Measurements from ENCODE around the gene EVC2.

EVC2 gene

DNA sequence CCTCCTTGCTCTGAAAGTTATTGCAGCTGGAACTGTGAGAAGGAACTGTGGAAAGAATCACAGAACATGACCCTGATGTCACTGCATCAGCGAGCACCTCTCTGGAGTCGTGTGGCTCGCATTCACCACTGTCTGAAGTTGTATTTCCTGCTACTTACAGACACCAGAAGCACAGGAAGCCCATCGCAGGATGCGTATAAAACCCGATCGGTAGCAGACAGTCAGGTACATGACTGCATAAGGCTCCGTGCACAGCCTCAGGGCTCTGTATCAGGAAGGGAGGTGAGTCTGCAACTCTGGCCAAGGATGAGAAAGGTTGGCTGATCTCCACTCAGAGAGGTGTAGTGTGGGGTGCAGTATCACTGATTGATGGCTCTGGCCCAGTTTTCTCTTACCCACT is 134.4 kb downstream of the EVC2 start:
- no peaks in the 10 kb centered on the region for H3K4me1 Mint-ChIP-seq
- ATAC-seq (replicated peaks), result no peak
- H3K9me3 Mint-ChIP-seq, result peaks cover 2 to 5% of the 10 kb centered on the region in 2 donors
- no peak overlapping the region for H3K27ac Mint-ChIP-seq
- H3K4me3 Mint-ChIP-seq, result no peak overlapping the region
- no peak for DNase-seq
- H3K36me3 Mint-ChIP-seq, result no peaks in the 10 kb centered on the region
- H3K27me3 Mint-ChIP-seq, result no peaks in the 10 kb centered on the region

- no peaks in the 10 kb centered on the region for H3K27me3 Mint-ChIP-seq
- H3K4me3 Mint-ChIP-seq, result no peak overlapping the region
- no peak for DNase-seq
- no peak overlapping the region for H3K27ac Mint-ChIP-seq
- no peaks in the 10 kb centered on the region for H3K36me3 Mint-ChIP-seq
- peaks cover 0 to 2% of the 10 kb centered on the region in 2 donors for H3K9me3 Mint-ChIP-seq
- no peaks in the 10 kb centered on the region for H3K4me1 Mint-ChIP-seq
- no peak for ATAC-seq (replicated peaks)
Measured at GRCh38 chr4:5572751-5573150, 135.6 kb downstream of the EVC2 start.

DNA sequence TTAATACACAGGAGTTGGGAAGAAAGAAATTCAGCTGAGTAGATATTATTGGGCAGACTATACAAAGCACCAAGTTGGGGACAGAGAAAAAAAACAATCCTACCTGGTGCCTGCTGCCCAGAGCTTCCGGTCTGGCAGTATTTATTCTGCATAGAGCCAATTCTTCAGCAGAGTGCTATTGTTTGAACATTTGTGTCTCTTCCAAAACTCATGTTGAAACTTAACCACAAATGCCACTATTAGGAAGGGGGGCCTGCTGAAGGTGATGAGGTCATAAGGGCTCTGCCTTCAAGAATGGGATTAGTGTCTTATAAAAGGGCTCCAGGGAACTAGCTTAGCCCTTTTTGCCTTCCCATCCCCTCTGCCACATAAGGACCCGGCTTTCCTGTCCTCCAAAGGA is 136.2 kb downstream of the EVC2 start:
- Mint-ChIP-seq H3K27ac (no peak overlapping the region), H3K9me3 (peaks cover 0 to 2% of the 10 kb centered on the region in 2 donors), H3K4me1 (no peaks in the 10 kb centered on the region), H3K27me3 (no peaks in the 10 kb centered on the region), H3K36me3 (no peaks in the 10 kb centered on the region), H3K4me3 (no peak overlapping the region)
- DNase-seq (no peak), ATAC-seq (replicated peaks) (no peak)

- no peaks in the 10 kb centered on the region for H3K27me3 Mint-ChIP-seq
- H3K4me3 Mint-ChIP-seq, result no peak overlapping the region
Measured at GRCh38 chr4:5571646-5572045, 136.7 kb downstream of the EVC2 start.

DNA sequence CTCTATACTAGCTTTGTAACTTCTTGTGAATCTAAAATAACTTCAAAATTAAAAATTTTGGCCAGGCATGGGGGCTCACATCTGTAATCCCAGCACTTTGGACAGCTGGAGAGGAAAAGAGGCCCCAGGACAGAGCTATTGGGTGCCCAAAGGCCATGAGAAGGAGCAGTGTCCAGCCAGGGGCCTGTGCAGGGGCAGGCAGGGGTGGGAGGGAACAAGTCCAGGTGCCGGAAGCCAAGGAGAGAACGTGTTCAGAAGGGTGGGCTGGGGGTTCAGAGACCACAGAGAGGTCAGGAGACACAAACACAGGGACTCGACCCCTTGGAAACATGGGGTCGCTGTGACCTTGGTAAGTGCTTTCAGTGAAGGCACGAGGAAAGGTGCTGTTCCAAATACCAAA is 138.9 kb downstream of the EVC2 start:
- H3K27ac Mint-ChIP-seq, result no peak overlapping the region
- no peak for ATAC-seq (replicated peaks)
- H3K9me3 Mint-ChIP-seq, result peaks cover 0 to 2% of the 10 kb centered on the region in 2 donors
- no peaks in the 10 kb centered on the region for H3K27me3 Mint-ChIP-seq
- no peaks in the 10 kb centered on the region for H3K4me1 Mint-ChIP-seq
- DNase-seq, result no peak
- H3K36me3 Mint-ChIP-seq, result no peaks in the 10 kb centered on the region
- H3K4me3 Mint-ChIP-seq, result no peak overlapping the region

More at GRCh38 chr4:5571646-5572045, 136.7 kb downstream of the EVC2 start:
- DNase-seq (no peak), ATAC-seq (replicated peaks) (no peak)
- Mint-ChIP-seq H3K36me3 (no peaks in the 10 kb centered on the region), H3K27ac (no peak overlapping the region), H3K9me3 (peaks cover 0 to 2% of the 10 kb centered on the region in 2 donors), H3K4me1 (no peaks in the 10 kb centered on the region)

DNA sequence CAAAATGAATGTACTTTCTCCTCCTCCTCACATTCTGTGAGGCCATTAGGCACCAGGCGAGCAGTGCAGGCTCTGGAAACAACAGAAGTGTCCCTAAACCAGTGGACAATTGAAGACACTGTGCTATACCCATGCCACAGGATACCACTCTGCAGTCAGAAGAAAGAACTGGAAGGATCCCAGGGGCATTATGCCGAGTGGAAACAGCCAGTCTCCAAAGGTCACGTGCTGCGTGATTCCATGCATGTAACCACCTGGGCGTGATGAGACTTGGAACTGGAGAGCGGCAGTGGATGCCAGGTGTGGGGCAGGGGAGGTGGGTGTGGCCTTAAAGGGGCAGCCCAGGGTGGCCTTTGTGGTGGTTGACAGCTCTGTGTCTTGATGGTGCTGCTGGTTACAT is 139.4 kb downstream of the EVC2 start:
- Mint-ChIP-seq H3K27ac (no peak overlapping the region), H3K9me3 (peaks cover 0 to 2% of the 10 kb centered on the region in 2 donors), H3K4me1 (no peaks in the 10 kb centered on the region), H3K4me3 (no peak overlapping the region), H3K36me3 (no peaks in the 10 kb centered on the region), H3K27me3 (no peaks in the 10 kb centered on the region)
- ATAC-seq (replicated peaks), result no peak
- DNase-seq, result no peak

GRCh38 chr4:5568336-5568735 is 140.0 kb downstream of the EVC2 start:
- no peak for DNase-seq
- ATAC-seq (replicated peaks), result no peak
- Mint-ChIP-seq H3K27ac (no peak overlapping the region), H3K9me3 (peaks cover 0 to 2% of the 10 kb centered on the region in 2 donors), H3K27me3 (no peaks in the 10 kb centered on the region), H3K4me1 (no peaks in the 10 kb centered on the region), H3K36me3 (no peaks in the 10 kb centered on the region), H3K4me3 (no peak overlapping the region)

GRCh38 chr4:5566991-5567390 is 141.4 kb downstream of the EVC2 start:
- no peak for ATAC-seq (replicated peaks)
- Mint-ChIP-seq H3K27ac (no peak overlapping the region), H3K4me1 (no peaks in the 10 kb centered on the region), H3K36me3 (no peaks in the 10 kb centered on the region), H3K9me3 (no peaks in the 10 kb centered on the region), H3K4me3 (no peak overlapping the region), H3K27me3 (no peaks in the 10 kb centered on the region)
- DNase-seq, result no peak

GRCh38 chr4:5566526-5566925 is 141.8 kb downstream of the EVC2 start:
- Mint-ChIP-seq H3K27ac (no peak overlapping the region), H3K36me3 (no peaks in the 10 kb centered on the region), H3K4me3 (no peak overlapping the region), H3K4me1 (no peaks in the 10 kb centered on the region), H3K27me3 (no peaks in the 10 kb centered on the region), H3K9me3 (no peaks in the 10 kb centered on the region)
- DNase-seq, result no peak
- no peak for ATAC-seq (replicated peaks)

DNA sequence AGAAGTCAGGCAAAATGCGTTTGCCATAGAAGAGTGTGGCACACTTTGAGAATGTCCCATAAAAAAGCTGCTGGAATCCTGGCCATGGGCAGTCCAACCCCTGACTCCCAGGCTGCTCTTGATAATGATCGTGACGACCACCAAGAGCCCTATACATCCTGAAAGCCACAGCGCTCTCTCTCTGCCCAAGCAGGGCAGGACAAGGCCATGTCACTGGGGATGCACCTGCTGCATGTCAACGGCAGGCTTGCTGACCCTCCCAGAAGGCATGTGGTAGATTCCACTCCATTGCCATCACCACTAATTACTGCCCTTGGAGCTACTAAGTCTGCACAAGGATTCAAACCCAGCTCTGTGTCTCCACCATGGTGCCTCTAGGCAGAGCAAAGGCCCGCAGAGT is 144.5 kb downstream of the EVC2 start:
- Mint-ChIP-seq H3K4me3 (no peak overlapping the region), H3K36me3 (no peaks in the 10 kb centered on the region), H3K27me3 (no peaks in the 10 kb centered on the region), H3K9me3 (peaks cover 3 to 4% of the 10 kb centered on the region in 2 donors), H3K4me1 (no peaks in the 10 kb centered on the region), H3K27ac (no peak overlapping the region)
- no peak for ATAC-seq (replicated peaks)
- no peak for DNase-seq

DNA sequence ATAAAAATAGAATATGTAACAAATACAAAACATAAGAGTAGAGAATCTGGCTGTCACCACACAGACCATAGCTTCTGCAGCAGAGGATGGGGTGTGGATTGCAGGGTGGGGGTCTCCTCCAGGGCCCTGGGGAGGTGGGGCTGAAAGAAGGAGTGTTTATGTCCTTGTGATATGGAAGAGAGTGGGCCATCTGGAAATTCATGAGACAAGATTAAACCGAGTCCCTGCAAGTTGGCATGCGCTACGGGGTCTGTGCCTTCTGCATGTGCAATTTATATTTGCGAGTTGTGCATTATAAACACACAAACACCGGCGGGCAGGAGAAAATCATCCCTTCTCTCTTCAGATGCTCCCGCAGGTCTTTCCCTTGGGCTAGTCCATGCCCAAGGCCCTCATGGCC is 145.9 kb downstream of the EVC2 start:
- no peak overlapping the region for H3K27ac Mint-ChIP-seq
- H3K27me3 Mint-ChIP-seq, result no peaks in the 10 kb centered on the region
- no peak overlapping the region for H3K4me3 Mint-ChIP-seq
- H3K36me3 Mint-ChIP-seq, result no peaks in the 10 kb centered on the region
- DNase-seq (no peak), ATAC-seq (replicated peaks) (no peak)
- peaks cover 3 to 4% of the 10 kb centered on the region in 2 donors for H3K9me3 Mint-ChIP-seq
- no peaks in the 10 kb centered on the region for H3K4me1 Mint-ChIP-seq

DNA sequence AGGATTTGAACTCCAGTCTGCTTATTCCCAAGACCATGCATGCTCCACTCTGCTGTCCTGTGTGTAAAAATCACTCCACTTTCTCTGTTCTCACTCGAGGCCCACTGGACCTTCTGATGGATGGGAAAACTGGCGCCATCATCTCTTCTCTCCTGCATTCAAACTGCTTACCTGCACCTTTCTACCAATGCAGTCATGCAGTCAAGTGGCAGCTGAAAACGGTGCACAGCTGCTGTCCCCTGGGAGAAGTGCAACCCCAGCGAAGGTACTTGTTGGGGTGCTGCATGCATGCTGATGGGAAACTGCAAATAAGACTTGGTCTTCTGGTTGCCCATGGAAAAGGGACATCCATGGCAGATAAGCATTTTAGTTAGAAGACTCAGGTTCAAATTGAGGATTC is 147.1 kb downstream of the EVC2 start:
- DNase-seq (no peak), ATAC-seq (replicated peaks) (no peak)
- Mint-ChIP-seq H3K27ac (no peak overlapping the region), H3K4me3 (no peak overlapping the region), H3K9me3 (peaks cover 3 to 4% of the 10 kb centered on the region in 2 donors), H3K4me1 (no peaks in the 10 kb centered on the region), H3K27me3 (no peaks in the 10 kb centered on the region), H3K36me3 (no peaks in the 10 kb centered on the region)

GRCh38 chr4:5558502-5558901 is 149.9 kb downstream of the EVC2 start:
- H3K27me3 Mint-ChIP-seq, result no peaks in the 10 kb centered on the region
- no peak for ATAC-seq (replicated peaks)
- DNase-seq, result no peak
- H3K36me3 Mint-ChIP-seq, result no peaks in the 10 kb centered on the region
- H3K27ac Mint-ChIP-seq, result no peak overlapping the region
- peaks cover 4% of the 10 kb centered on the region in 2 donors for H3K9me3 Mint-ChIP-seq
- no peaks in the 10 kb centered on the region for H3K4me1 Mint-ChIP-seq
- no peak overlapping the region for H3K4me3 Mint-ChIP-seq

DNA sequence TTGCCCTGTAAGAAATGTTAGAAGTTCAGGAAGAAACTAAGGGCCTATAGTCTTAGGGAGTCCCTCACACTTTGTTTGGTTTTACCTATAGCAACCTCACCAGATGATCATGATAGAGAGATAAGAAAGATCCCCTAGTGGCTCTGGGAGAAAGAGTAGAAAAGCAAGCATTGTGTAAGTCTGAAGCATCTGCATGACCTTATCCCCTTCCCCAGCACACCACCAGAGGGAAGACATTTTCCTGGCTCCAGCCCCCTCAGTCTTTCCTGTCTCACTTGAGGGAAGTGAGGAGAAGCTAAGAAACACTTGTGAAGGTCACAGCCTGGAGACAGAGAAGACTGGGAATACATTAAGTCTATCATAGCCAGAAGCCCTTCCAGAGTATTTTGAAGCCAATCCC is 154.0 kb downstream of the EVC2 start:
- H3K4me3 Mint-ChIP-seq, result no peak overlapping the region
- H3K9me3 Mint-ChIP-seq, result peaks cover 8 to 12% of the 10 kb centered on the region in 2 donors
- no peaks in the 10 kb centered on the region for H3K36me3 Mint-ChIP-seq
- DNase-seq, result no peak
- no peaks in the 10 kb centered on the region for H3K27me3 Mint-ChIP-seq
- no peak for ATAC-seq (replicated peaks)
- H3K4me1 Mint-ChIP-seq, result no peaks in the 10 kb centered on the region
- H3K27ac Mint-ChIP-seq, result no peak overlapping the region

GRCh38 chr4:5553801-5554200 is 154.6 kb downstream of the EVC2 start:
- Mint-ChIP-seq H3K4me1 (no peaks in the 10 kb centered on the region), H3K27me3 (no peaks in the 10 kb centered on the region)

GRCh38 chr4:5552451-5552850 is 155.9 kb downstream of the EVC2 start:
- H3K27ac Mint-ChIP-seq, result no peak overlapping the region
- no peaks in the 10 kb centered on the region for H3K27me3 Mint-ChIP-seq
- H3K4me3 Mint-ChIP-seq, result no peak overlapping the region
- peaks cover 8 to 13% of the 10 kb centered on the region in 2 donors for H3K9me3 Mint-ChIP-seq
- no peak for DNase-seq
- no peak for ATAC-seq (replicated peaks)
- H3K4me1 Mint-ChIP-seq, result no peaks in the 10 kb centered on the region
- no peaks in the 10 kb centered on the region for H3K36me3 Mint-ChIP-seq

More at GRCh38 chr4:5553801-5554200, 154.6 kb downstream of the EVC2 start:
- no peaks in the 10 kb centered on the region for H3K36me3 Mint-ChIP-seq
- DNase-seq (no peak), ATAC-seq (replicated peaks) (no peak)
- no peak overlapping the region for H3K4me3 Mint-ChIP-seq
- peaks cover 8 to 12% of the 10 kb centered on the region in 2 donors for H3K9me3 Mint-ChIP-seq
- no peak overlapping the region for H3K27ac Mint-ChIP-seq
